AG09309 (cell line): ENCODE results near the gene AMT.

Source experiments
- DNase-seq: peaks from one replicate; pipeline ENCODE4 v3.0.0-alpha.2; 2010; ENCODE audit warnings: low read depth
- H3K4me3 ChIP-seq: 2 replicates; pipeline ENCODE4 v1.5.1; 2011; ENCODE audit warnings: mild to moderate bottlenecking, low read depth, low read length, moderate library complexity; ENCODE audit not compliant: control insufficient read depth
- CTCF ChIP-seq: IDR thresholded peaks from 2 replicates; pipeline ENCODE4 v1.5.1; 2011; ENCODE audit warnings: mild to moderate bottlenecking, low read depth, low read length, inconsistent platforms; ENCODE audit not compliant: insufficient read depth, control insufficient read depth; ENCODE audit errors: missing control alignments

AMT gene

GRCh38 chr3:49454898-49455681 lies 32.8 kb upstream of the AMT start:
- H3K4me3 ChIP-seq, result no peak overlapping the region
- TF ChIP-seq CTCF, result no peak
- no peak for DNase-seq

GRCh38 chr3:49454458-49454857 lies 32.2 kb upstream of the AMT start:
- no peak overlapping the region for H3K4me3 ChIP-seq
- TF ChIP-seq CTCF, result no peak
- no peak for DNase-seq

GRCh38 chr3:49453621-49454020 lies 31.3 kb upstream of the AMT start:
- DNase-seq, result no peak
- H3K4me3 ChIP-seq, result no peak overlapping the region
- no peak for TF ChIP-seq CTCF

GRCh38 chr3:49445391-49445790 lies 23.1 kb upstream of the AMT start:
- no peak for DNase-seq
- no peak for TF ChIP-seq CTCF
- H3K4me3 ChIP-seq, result no peak overlapping the region

GRCh38 chr3:49434731-49435130 lies 12.5 kb upstream of the AMT start:
- TF ChIP-seq CTCF, result no peak
- no peak overlapping the region for H3K4me3 ChIP-seq
- no peak for DNase-seq

GRCh38 chr3:49428752-49429080 lies 6.4 kb upstream of the AMT start:
- no peak for DNase-seq
- H3K4me3 ChIP-seq, result peak overlapping the region; percentile 81
- TF ChIP-seq CTCF, result no peak
